ENCODE measurements around the gene CUL9.

CUL9 gene

GRCh38 chr6:43200541-43200940 is 18.5 kb downstream of the CUL9 start:
- DNase-seq (ENCODE audit: extremely low read depth, low read depth): no peak
- no peak for TF ChIP-seq CTCF (IDR thresholded peaks at IDR 0.05; ENCODE audit: low read depth, low read length, missing control alignments)
- H3K4me3 ChIP-seq (replicated peaks; ENCODE audit: low read depth, low read length): no peak overlapping the region

- DNase-seq (ENCODE audit: extremely low read depth, low read depth): no peak
- H3K4me3 ChIP-seq (replicated peaks; ENCODE audit: low read depth, low read length): no peak overlapping the region
- no peak for TF ChIP-seq CTCF (IDR thresholded peaks at IDR 0.05; ENCODE audit: low read depth, low read length, missing control alignments)
Measured at GRCh38 chr6:43202451-43202850, 20.5 kb downstream of the CUL9 start.

- no peak overlapping the region for H3K4me3 ChIP-seq (replicated peaks; ENCODE audit: low read depth, low read length)
- no peak for TF ChIP-seq CTCF (IDR thresholded peaks at IDR 0.05; ENCODE audit: low read depth, low read length, missing control alignments)
- no peak for DNase-seq (ENCODE audit: extremely low read depth, low read depth)
Measured at GRCh38 chr6:43203029-43203717, 21.2 kb downstream of the CUL9 start.

- no peak overlapping the region for H3K4me3 ChIP-seq (replicated peaks; ENCODE audit: low read depth, low read length)
- no peak for TF ChIP-seq CTCF (IDR thresholded peaks at IDR 0.05; ENCODE audit: low read depth, low read length, missing control alignments)
- no peak for DNase-seq (ENCODE audit: extremely low read depth, low read depth)
Measured at GRCh38 chr6:43203718-43204095, 21.7 kb downstream of the CUL9 start.

GRCh38 chr6:43204271-43205105 is 22.5 kb downstream of the CUL9 start:
- DNase-seq (ENCODE audit: extremely low read depth, low read depth): no peak
- no peak overlapping the region for H3K4me3 ChIP-seq (replicated peaks; ENCODE audit: low read depth, low read length)
- TF ChIP-seq CTCF (IDR thresholded peaks at IDR 0.05; ENCODE audit: low read depth, low read length, missing control alignments): no peak

GRCh38 chr6:43205849-43206248 is 23.9 kb downstream of the CUL9 start:
- no peak for TF ChIP-seq CTCF (IDR thresholded peaks at IDR 0.05; ENCODE audit: low read depth, low read length, missing control alignments)
- H3K4me3 ChIP-seq (replicated peaks; ENCODE audit: low read depth, low read length): no peak overlapping the region
- DNase-seq (ENCODE audit: extremely low read depth, low read depth): no peak
